ENCODE results near the gene TMC5. TPM values are rescaled to one million over a fixed set of nuclear protein-coding genes. Genes with fewer than 3 reads are reported as not detected.

TMC5 gene
- polyA plus RNA-seq, 3 donors, result not detected

DNA sequence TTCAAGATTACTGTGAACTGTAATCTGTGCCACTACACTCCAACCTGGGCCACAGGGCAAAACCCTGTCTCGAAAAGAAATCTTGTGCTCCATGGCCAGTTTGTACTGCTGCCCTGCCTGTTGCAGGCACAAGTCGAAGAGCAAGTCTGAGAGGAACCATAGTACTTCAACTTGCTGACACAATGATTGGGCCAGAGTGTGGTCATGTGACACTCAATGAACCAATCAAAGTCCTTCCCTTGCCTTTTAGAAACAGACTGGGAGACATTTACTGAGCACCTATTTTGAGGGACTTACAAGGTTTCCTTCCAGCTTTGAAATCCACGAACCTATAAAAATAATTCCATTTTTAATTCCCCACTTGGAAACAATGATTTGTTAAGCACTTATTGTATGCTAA is 39.8 kb upstream of the TMC5 start:
- DNase-seq, result peak in 1 of 3 donors; percentile 15
- no peaks in the 10 kb centered on the region for H3K36me3 Mint-ChIP-seq
- no peaks in the 10 kb centered on the region for H3K4me1 ChIP-seq (ENCODE audit: control insufficient read depth in 1 of 2, insufficient read depth in 2 of 2, low read length in 2 of 2)
- H3K79me2 ChIP-seq (ENCODE audit: insufficient read depth, low read length), result no peaks in the 10 kb centered on the region
- H3K27ac Mint-ChIP-seq, result no peak overlapping the region
- peaks cover 0 to 6% (median 3%) of the 10 kb centered on the region in 7 donors for H3K9me3 Mint-ChIP-seq
- H3K9ac ChIP-seq (ENCODE audit: insufficient read depth, low read length, poor library complexity, severe bottlenecking), result no peak overlapping the region
- H3K27me3 ChIP-seq (ENCODE audit: control insufficient read depth in 2 of 2, insufficient read depth in 2 of 2, low read length in 2 of 2), result peaks cover 0 to under 1% of the 10 kb centered on the region in 2 donors
- TF ChIP-seq, protein P1, sequence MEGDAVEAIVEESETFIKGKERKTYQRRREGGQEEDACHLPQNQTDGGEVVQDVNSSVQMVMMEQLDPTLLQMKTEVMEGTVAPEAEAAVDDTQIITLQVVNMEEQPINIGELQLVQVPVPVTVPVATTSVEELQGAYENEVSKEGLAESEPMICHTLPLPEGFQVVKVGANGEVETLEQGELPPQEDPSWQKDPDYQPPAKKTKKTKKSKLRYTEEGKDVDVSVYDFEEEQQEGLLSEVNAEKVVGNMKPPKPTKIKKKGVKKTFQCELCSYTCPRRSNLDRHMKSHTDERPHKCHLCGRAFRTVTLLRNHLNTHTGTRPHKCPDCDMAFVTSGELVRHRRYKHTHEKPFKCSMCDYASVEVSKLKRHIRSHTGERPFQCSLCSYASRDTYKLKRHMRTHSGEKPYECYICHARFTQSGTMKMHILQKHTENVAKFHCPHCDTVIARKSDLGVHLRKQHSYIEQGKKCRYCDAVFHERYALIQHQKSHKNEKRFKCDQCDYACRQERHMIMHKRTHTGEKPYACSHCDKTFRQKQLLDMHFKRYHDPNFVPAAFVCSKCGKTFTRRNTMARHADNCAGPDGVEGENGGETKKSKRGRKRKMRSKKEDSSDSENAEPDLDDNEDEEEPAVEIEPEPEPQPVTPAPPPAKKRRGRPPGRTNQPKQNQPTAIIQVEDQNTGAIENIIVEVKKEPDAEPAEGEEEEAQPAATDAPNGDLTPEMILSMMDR (IDR thresholded peaks at IDR 0.05), result no peak
- H3K4me1 Mint-ChIP-seq, result no peaks in the 10 kb centered on the region
- no peak overlapping the region for H3K4me2 ChIP-seq (replicated peaks; ENCODE audit: extremely low read depth, low read length, poor library complexity, severe bottlenecking)
- H3K9me3 ChIP-seq (replicated peaks in 1 of 2; ENCODE audit: control insufficient read depth in 1 of 2, insufficient read depth in 1 of 2, low read length in 2 of 2), result no peaks in the 10 kb centered on the region
- intact Hi-C loops (cut with micrococcal nuclease), result loop anchor here in 1 of 2 donors (5.0 kb wide), 1 partner anchor 211 kb away; the partner anchor contains the start of gene SYT17
- no peak overlapping the region for H3K27ac ChIP-seq (ENCODE audit: low read depth in 1 of 2, low read length in 2 of 2)
- WGBS (ENCODE audit: insufficient coverage), result 74% methylated on average over 2 of the region's 3 CpGs
- no peak overlapping the region for H2AFZ ChIP-seq (ENCODE audit: insufficient read depth, low read depth, low read length, poor library complexity, severe bottlenecking)
- peaks cover 5 to 14% (median 8%) of the 10 kb centered on the region in 3 donors for H3K27me3 Mint-ChIP-seq (ENCODE audit: low read depth in 3 of 3)
- H3K4me3 Mint-ChIP-seq, result no peak overlapping the region
- no peaks in the 10 kb centered on the region for H3K36me3 ChIP-seq (replicated peaks in 1 of 2; ENCODE audit: control insufficient read depth in 1 of 2, insufficient read depth in 2 of 2, low read length in 2 of 2)
- H4K20me1 ChIP-seq (ENCODE audit: insufficient read depth, low read length), result no peaks in the 10 kb centered on the region
- no peak overlapping the region for H3K4me3 ChIP-seq (replicated peaks in 1 of 3; ENCODE audit: low read depth in 2 of 3, low read length in 3 of 3)

DNA sequence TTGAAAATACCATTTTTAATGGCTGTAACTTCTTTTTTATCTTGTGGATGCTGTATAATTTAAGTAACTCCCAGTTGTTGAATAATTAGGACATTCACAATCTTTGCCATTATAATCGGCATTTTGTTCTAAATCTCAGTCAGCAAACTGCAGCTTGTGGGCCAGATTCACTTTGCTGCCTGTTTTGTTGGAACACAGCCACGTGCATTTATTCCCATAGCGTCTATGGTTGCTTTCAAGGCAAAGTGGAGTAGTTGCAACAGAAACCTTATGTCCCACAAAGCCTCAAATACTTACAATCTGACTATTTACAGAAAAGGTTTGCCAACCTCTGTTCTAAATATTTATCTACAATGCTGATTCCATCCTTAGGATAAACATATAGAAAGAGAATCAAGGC is 39.2 kb upstream of the TMC5 start:
- DNase-seq, result no peak
- peaks cover 0 to 5% of the 10 kb centered on the region in 2 donors for H3K27me3 ChIP-seq (ENCODE audit: control insufficient read depth in 2 of 2, insufficient read depth in 2 of 2, low read length in 2 of 2)
- H3K79me2 ChIP-seq (ENCODE audit: insufficient read depth, low read length), result no peaks in the 10 kb centered on the region
- no peak overlapping the region for H3K9ac ChIP-seq (ENCODE audit: insufficient read depth, low read length, poor library complexity, severe bottlenecking)
- H3K4me2 ChIP-seq (replicated peaks; ENCODE audit: extremely low read depth, low read length, poor library complexity, severe bottlenecking), result no peak overlapping the region
- no peaks in the 10 kb centered on the region for H4K20me1 ChIP-seq (ENCODE audit: insufficient read depth, low read length)
- H3K9me3 ChIP-seq (replicated peaks in 1 of 2; ENCODE audit: control insufficient read depth in 1 of 2, insufficient read depth in 1 of 2, low read length in 2 of 2), result no peaks in the 10 kb centered on the region
- H3K4me1 ChIP-seq (ENCODE audit: control insufficient read depth in 1 of 2, insufficient read depth in 2 of 2, low read length in 2 of 2), result no peaks in the 10 kb centered on the region
- TF ChIP-seq, protein P1 (IDR thresholded peaks at IDR 0.05), result no peak
- Mint-ChIP-seq H3K27me3 (ENCODE audit: low read depth in 3 of 3) (peaks cover 9 to 18% (median 9%) of the 10 kb centered on the region in 3 donors), H3K9me3 (peaks cover 0 to 5% (median 2%) of the 10 kb centered on the region in 7 donors), H3K4me3 (no peak overlapping the region), H3K27ac (no peak overlapping the region), H3K4me1 (no peaks in the 10 kb centered on the region), H3K36me3 (no peaks in the 10 kb centered on the region)
- H2AFZ ChIP-seq (ENCODE audit: insufficient read depth, low read depth, low read length, poor library complexity, severe bottlenecking), result no peak overlapping the region
- H3K36me3 ChIP-seq (replicated peaks in 1 of 2; ENCODE audit: control insufficient read depth in 1 of 2, insufficient read depth in 2 of 2, low read length in 2 of 2), result no peaks in the 10 kb centered on the region
- intact Hi-C loops (cut with micrococcal nuclease), result loop anchor here in 1 of 2 donors (5.0 kb wide), 1 partner anchor 211 kb away; the partner anchor contains the start of gene SYT17
- no peak overlapping the region for H3K27ac ChIP-seq (ENCODE audit: low read depth in 1 of 2, low read length in 2 of 2)
- WGBS (ENCODE audit: insufficient coverage), result 80% methylated on average over 2 of the region's 3 CpGs
- no peak overlapping the region for H3K4me3 ChIP-seq (replicated peaks in 1 of 3; ENCODE audit: low read depth in 2 of 3, low read length in 3 of 3)

All from CD14-positive monocyte (primary cell).